GM18867 (cell line): Measurements from ENCODE around the gene SPEF2.
A peak's percentile ranks its signal among the peaks of the same experiment; 100 is the strongest.
"Not testable (repeated sequence)": the region's sequence is repeated elsewhere in the genome, so short reads cannot be mapped to it uniquely, and the experiment has no call there.

Experiments used
- ATAC-seq: cut with Tn5 transposase; IDR thresholded peaks from one replicate; pipeline ENCODE4 v1.9.1; 2021; ENCODE audit warnings: mild to moderate bottlenecking, moderate library complexity; ENCODE audit not compliant: unreplicated experiment

SPEF2 gene

DNA sequence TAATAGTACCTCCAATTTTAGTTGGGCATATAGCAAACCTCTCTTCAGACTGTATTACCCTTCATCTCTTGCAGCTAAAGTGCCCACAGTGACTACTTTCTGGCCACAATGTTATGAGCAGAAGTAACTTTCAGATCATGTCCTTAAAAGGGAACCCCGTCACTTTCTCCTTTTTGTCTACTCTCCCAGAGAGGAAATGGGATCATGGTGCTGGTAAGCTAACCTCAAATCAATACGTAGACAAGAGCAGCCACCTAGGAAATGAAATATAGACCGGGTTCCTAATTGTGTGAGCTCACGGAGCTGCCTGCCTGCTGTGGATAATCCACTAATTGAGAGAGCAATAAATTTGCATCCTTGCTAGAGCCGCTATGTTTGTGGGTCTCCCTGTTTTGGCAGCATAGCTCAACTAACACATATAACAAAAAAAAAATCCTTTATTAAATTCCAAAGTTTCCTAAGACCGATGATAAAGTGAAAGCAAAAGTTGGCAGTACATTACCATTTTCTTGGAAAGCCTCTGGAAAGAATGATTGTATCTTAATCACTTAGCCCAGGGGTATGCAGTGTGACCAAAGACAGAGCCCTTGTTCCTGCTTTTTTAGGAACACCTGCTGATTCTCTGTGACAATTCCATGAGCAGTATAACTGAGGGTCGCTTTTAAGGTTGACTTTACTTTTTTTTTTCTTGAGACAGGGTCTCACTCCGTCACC lies 233.5 kb downstream of the SPEF2 start:
- ATAC-seq: no peak

DNA sequence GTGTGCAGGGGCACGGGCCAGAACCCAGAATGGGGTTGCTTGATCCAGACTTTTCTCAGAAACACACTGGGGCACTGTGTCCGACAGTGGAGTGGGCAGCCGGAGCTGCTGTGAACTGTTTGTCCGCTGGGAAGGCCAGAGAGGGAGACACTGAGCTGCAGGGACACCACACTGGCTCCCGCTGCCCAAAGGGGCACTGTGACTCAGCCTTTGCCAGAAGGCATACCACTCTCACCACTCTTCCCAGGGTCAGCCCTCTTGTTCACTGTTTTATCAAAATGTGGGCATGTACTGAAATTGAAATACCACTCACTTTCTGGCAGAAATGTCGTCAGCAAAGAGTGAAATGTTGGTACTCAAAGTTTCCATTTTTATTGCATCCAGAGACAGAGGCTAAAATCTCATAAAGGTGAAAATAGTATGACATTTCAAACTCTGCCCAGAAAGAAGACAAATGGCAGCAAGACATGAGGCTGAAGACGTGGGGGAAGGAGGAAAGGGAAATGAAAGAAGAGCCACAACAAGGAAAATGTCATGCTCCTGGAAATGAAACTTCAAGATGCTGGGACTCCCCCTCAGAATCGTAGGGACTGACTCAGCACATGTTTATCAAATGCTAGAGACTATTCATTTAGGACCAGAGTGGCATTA lies 234.5 kb downstream of the SPEF2 start:
- peak; percentile 54 for ATAC-seq

DNA sequence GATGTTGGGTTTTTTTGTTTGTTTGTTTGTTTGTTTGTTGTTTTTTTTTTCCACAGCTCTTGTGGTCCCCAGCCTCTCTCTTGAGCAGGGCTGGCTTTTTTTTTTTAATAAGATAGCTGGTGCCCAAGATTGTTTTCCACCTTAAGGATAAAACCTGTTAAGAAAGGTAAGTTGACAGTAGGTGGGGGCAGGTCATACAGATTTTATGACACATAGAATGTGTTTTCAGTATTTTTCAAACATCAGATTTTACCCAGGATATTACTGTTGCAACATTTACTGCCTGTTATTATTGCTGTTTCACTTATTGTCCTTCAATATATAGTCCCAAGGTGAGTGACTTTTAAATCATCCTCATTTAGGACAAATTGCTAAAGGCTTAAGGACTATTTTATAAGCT lies 235.1 kb downstream of the SPEF2 start:
- ATAC-seq: no peak

DNA sequence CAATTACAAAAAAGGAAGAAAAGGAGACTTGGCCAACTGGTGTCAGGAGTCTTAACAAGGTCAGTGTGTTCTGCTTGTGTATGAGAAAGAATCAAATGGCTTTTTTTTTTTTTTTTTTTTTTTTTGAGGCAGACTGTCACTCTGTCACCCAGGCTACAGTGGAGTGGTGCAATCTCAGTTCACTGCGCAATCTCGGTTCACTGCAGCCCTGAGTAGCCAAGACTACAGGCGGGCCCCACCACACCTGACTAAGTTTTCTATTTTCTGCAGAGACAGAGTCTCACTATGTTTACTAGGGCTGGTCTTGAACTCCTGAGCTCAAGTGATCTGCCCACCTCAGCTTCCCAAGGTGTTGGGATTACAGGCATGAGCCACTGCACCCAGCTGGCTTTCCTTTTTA lies 236.0 kb downstream of the SPEF2 start:
- ATAC-seq: no peak

DNA sequence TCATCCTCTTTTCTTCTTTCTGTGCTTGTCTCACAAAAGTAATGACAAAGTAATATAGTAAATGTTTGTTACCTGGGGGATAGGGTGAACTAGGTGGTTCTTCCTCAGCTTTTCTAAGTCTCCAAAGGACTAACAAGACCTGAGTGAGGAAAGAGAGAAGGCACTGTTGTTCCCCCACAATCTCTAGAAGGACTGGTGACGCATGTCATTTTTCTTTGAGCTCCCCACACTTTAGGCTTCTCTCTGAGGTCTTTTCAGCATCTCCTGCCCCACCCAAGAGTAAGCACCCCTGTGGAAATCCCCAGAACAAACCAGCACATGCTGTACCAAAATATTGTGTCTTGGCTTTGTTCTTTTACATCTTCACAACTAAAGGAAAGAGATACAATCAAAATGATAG lies 236.6 kb downstream of the SPEF2 start:
- ATAC-seq: no peak

DNA sequence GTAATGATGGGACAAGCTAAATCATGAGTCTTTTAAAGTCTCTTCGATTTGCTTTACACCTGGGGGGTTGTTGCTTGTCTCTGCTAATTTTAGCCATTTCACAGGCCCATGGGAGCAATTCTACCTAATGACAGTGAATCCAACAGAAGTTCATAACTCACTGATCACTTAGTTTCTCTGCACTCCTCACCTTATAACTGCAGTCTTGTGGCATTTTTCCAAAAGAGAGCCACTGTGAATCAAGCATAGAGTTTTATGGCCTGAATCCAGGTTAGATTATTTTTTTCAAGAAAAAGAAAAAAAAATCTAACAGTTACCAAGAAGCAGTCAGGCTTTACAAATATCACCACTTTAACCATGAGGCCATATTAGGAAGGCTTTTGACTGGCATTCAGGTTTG lies 237.5 kb downstream of the SPEF2 start:
- ATAC-seq: no peak

DNA sequence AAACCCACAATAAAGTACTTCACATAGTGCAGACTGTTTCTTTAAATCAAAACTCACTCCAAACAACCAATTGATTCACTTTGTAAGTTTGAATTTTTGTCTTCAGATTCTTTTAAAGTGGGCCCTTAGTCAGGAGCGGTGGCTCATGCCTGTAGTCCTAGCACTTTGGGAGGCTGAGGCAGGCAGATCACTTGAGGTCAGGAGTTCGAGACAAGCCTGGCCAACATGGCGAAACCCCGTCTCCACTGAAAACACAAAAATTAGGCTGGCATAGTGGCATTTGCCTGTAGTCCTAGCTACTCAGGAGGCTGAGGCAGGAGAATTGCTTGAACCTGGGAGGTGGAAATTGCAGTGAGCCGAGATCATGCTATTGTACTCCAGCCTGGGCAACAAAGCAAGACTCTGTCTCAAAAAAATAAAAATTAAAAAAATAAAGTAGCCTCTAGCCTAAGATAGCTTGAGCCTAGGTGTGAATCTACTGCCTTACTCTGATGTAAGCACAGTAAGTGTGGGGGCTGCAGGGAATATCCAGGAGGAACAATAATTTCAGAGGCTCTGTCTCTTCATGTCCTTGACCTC lies 238.6 kb downstream of the SPEF2 start:
- ATAC-seq: not testable (repeated sequence)

DNA sequence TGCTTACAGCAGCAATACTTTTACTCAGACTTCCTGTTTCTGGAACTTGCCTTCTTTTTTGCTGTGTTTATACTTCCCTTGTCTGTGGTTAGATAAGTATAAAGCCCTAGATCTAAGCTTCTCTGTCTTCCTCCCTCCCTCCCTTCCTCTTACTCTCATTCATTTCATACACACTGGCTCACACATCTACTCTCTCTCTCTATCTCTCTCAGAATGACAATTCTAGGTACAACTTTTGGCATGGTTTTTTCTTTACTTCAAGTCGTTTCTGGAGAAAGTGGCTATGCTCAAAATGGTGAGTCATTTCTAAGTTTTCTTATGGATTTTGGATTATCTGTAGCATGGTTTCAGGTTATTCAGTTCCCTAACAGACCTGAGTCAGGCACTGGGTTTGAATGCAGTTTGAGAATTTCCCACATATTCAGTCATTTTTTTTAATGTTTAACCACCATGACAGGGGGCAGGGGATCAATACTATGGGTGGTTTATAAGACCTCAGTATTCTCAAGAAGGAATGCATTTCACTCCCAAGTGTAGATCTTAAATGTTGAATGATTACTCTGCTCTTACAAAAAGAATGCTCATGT lies 239.2 kb downstream of the SPEF2 start, which contains the start of gene IL7R:
TSS of gene IL7R (plus strand) at position 127 of the 587 bp plus-strand sequence. CDS start at position 214, 87 bp downstream.
- ATAC-seq: peak; percentile 50

DNA sequence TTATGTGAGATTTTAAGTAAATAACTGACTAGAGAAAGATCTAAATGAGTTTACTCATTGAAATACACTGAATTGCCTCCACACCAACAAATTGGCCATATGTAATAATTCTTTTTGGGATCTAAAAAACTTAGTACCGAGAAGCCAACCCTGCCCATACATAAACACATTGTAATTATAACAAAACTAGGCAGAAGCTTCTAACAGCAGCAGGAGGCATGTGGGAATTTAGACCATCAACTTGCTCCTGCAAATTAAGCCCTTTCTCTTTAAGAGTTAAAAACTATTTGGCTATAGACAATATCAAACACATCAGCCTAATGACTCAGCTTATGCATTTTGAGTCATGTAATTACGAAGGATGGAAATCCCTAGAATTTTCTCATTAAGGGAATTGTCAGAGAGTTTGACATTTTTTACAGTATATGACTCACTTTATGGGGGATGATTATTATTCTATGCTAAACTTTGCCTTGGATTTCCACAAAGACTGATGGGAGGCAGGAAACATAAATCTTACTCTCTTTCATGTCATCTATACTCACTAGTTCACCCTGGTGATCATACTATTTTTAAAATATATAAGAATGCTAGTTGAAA lies 240.0 kb downstream of the SPEF2 start:
- no peak for ATAC-seq

DNA sequence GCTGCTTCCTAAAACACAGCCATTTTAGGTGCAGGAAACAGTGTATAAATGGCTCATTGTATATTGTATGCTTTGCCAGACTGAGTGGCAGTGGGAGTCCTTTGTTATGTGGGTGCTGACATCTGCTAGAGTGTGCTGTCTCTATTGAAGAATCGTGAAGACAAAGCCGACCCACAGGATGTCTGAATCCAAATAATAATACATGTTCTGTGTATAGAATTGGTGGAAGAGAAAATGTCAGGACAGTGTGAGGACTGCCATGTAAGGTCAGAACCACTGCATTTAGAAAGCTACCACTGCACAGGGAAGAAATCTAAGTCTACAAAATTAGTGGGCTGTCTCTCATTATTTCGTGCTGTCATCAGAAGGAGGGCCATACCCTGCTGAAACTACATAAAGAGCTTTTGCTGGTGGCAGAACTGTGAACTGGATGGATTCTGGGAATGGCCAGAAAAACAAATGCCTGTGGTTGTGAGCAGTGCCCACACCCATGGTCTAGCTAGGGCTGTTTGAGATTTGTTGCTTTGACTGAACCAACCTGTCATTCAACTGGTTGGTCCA lies 241.5 kb downstream of the SPEF2 start:
- ATAC-seq: no peak

DNA sequence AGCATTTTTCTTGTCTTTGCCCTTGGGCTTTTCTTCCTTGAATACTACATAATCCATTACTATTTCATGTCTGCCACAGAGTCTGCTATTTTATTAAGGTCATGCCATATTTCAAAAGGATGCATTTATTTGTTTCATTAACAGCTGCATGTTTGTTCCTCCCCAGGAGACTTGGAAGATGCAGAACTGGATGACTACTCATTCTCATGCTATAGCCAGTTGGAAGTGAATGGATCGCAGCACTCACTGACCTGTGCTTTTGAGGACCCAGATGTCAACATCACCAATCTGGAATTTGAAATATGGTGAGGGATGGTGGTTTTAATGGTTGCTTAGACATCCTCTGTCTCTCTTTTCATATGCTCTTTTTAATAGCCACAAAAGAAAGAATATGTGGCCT lies 243.0 kb downstream of the SPEF2 start:
- ATAC-seq: no peak

DNA sequence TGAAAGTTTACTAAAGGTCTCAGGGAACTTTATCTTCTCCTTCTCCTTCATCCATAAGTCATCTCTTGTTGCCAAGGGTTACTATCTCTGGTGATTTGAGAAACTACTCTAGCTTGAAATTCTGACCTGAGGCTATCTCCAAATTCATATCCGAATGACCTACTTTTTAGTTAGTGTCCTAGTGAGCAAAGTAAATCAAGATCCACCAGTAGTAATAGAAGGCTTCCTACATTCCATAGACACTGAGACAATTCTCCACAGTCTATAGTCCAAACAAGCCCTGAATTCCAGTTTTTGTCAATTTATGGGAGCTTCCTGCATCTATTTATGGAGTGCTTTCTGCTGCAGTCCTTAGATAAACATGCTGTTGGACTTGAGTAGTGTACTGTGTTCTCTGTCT lies 244.1 kb downstream of the SPEF2 start:
- ATAC-seq: no peak

DNA sequence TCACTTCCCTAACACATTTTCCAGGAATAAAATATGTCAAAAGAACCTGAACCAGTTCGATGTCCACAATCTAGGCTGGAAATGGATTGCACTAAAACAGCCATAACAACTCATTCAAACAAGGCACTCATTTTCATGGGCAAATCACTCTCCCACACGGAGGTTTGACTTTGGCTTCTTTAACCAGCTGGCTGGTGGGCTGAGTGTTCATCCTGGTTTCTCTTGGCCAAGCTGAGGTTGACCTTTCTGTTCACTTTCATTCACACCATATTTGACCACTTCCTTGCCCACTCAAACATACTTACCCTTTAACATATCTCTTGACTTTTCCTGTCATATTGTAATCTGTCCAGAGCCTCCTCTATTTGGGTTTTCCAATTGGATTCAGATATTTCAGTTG lies 244.5 kb downstream of the SPEF2 start:
- ATAC-seq: no peak

DNA sequence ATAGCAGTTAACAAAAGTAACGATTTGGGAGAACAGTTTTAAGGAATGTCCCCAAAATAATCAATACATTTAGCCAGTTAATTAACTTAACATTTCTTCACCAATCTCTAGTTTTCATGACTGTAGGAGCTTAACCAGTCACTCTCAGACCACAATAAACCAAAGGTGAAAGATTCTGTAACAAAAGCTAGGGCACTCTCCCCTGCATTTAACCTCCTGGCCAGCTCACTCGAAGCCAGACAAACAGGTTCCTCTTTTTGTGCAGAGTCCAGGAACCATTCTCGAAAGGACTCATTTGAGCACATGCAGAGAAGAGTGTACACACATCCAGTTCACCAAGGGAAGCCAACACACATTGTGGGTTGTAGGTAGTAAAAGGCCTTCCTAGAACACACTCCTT lies 245.5 kb downstream of the SPEF2 start:
- ATAC-seq: peak; percentile 90
